KOPT-K1 (cell line): ENCODE measurements around the gene TSPAN18.

Source experiments
- H3K27ac ChIP-seq: fragments of 200-600 bp; sonication (generic); 2 replicates; pipeline ENCODE4 v1.5.1; 2016; ENCODE audit warnings: antibody characterized with exemption, mild to moderate bottlenecking, low read depth, low read length; ENCODE audit not compliant: poor library complexity, severe bottlenecking
- H3K36me3 ChIP-seq: fragments of 200-600 bp; sonication (generic); 2 replicates; pipeline ENCODE4 v1.5.1; 2017; ENCODE audit warnings: antibody characterized with exemption, mild to moderate bottlenecking, low read length, moderate library complexity; ENCODE audit not compliant: insufficient read depth
- H3K9me3 ChIP-seq: fragments of 200-600 bp; sonication (generic); 2 replicates; pipeline ENCODE4 v1.5.1; 2017; ENCODE audit warnings: antibody characterized with exemption, low read length, mild to moderate bottlenecking; ENCODE audit not compliant: insufficient read depth, poor library complexity, severe bottlenecking

The TSPAN18 gene

DNA sequence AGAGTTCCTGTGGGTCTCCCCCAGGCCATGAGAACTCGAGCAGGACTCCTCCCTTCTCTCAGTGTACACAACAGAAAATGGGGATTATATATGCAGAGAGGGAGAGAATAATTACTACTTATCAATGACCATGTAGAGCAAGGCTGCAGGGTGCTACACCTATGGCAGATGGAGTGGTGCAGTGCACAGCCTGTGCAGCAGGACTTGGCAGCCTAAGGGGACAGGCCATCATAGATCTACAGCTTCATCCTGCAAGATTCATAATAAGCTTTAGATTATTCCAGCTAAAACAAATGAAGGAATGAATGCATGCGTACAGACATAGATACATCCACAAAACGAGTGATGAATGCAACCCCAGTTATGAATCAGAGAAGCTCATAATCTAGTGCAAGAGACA is 232.3 kb downstream of the TSPAN18 start:
- Histone ChIP-seq H3K9me3 (no peaks in the 10 kb centered on the region), H3K27ac (no peak overlapping the region), H3K36me3 (no peaks in the 10 kb centered on the region)

GRCh38 chr11:44960200-44960845 is 233.6 kb downstream of the TSPAN18 start:
- H3K9me3 ChIP-seq = no peaks in the 10 kb centered on the region
- no peaks in the 10 kb centered on the region for H3K36me3 ChIP-seq
- H3K27ac ChIP-seq = no peak overlapping the region

GRCh38 chr11:44962464-44962863 is 235.7 kb downstream of the TSPAN18 start:
- Histone ChIP-seq H3K9me3 (no peaks in the 10 kb centered on the region), H3K27ac (no peak overlapping the region), H3K36me3 (no peaks in the 10 kb centered on the region)

GRCh38 chr11:44963136-44963535 is 236.4 kb downstream of the TSPAN18 start:
- Histone ChIP-seq H3K36me3 (no peaks in the 10 kb centered on the region), H3K9me3 (no peaks in the 10 kb centered on the region), H3K27ac (no peak overlapping the region)

GRCh38 chr11:44963948-44964347 is 237.2 kb downstream of the TSPAN18 start:
- Histone ChIP-seq H3K36me3 (no peaks in the 10 kb centered on the region), H3K9me3 (no peaks in the 10 kb centered on the region), H3K27ac (no peak overlapping the region)

DNA sequence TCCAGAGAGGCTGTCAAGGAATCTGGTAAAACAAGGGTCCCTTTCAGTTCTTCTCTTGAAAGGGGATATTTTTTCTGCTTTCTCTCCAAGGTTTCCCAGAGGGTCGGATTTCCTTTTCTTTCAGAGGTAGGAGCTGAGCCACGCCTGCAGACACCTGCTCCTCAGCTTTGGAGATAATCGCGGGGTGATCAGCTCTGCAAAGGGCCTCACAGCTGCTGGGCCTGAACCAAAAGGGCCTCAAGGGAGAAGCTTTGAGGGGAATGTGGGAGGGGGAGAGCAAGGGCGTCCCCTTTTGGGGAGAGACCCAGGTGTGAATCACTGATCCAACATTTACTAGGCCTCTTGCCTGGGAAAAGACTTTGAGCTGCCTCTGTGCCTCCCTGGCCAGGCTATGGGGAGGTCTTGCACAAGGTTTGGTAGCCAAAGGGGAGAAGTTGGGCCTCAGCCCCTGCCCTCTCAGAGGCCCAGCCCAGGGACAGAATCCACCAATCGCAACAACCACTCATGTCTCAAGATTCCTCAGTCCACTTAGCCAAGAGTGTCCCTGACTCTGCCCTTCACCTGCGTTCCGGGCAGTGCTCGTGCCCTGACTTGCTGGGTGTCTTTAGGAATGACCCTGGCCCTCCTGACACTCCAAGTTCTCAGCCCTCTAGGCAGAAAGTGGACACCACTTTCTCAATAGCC is 237.9 kb downstream of the TSPAN18 start:
- Histone ChIP-seq H3K9me3 (no peaks in the 10 kb centered on the region), H3K27ac (no peak overlapping the region), H3K36me3 (no peaks in the 10 kb centered on the region)

GRCh38 chr11:44966694-44967093 is 239.9 kb downstream of the TSPAN18 start:
- no peaks in the 10 kb centered on the region for H3K9me3 ChIP-seq
- H3K36me3 ChIP-seq = no peaks in the 10 kb centered on the region
- no peak overlapping the region for H3K27ac ChIP-seq

GRCh38 chr11:44967930-44968496 is 241.3 kb downstream of the TSPAN18 start:
- no peaks in the 10 kb centered on the region for H3K36me3 ChIP-seq
- no peak overlapping the region for H3K27ac ChIP-seq
- H3K9me3 ChIP-seq = no peaks in the 10 kb centered on the region

DNA sequence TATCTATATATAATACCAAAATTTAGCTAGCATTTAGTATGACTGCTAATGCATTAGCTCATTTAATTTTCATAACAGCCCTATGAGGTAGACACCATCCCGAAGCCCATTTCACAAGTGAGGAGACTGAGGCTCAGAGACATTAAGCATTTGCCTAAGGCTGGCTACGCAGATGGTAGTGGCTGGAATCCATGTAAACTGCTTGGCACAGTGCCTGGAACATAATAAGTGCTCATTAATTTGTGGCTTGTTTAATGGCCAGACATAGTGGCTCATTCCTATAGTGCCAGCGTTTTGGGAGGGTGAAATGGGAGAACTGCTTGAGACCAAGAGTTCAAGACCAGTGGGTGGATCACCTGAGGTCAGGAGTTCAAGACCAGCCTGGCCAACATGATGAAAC is 241.7 kb downstream of the TSPAN18 start:
- no peak overlapping the region for H3K27ac ChIP-seq
- H3K9me3 ChIP-seq = no peaks in the 10 kb centered on the region
- H3K36me3 ChIP-seq = no peaks in the 10 kb centered on the region

- H3K27ac ChIP-seq = no peak overlapping the region
- no peaks in the 10 kb centered on the region for H3K9me3 ChIP-seq
- no peaks in the 10 kb centered on the region for H3K36me3 ChIP-seq
Observed at GRCh38 chr11:44969651-44970252, 243.0 kb downstream of the TSPAN18 start.

GRCh38 chr11:44970293-44970692 is 243.5 kb downstream of the TSPAN18 start:
- H3K36me3 ChIP-seq = no peaks in the 10 kb centered on the region
- no peaks in the 10 kb centered on the region for H3K9me3 ChIP-seq
- no peak overlapping the region for H3K27ac ChIP-seq

- H3K9me3 ChIP-seq = no peaks in the 10 kb centered on the region
- no peaks in the 10 kb centered on the region for H3K36me3 ChIP-seq
- H3K27ac ChIP-seq = no peak overlapping the region
Observed at GRCh38 chr11:44971185-44971584, 244.4 kb downstream of the TSPAN18 start.

GRCh38 chr11:44972746-44973435 is 246.1 kb downstream of the TSPAN18 start:
- Histone ChIP-seq H3K27ac (no peak overlapping the region), H3K36me3 (no peaks in the 10 kb centered on the region), H3K9me3 (no peaks in the 10 kb centered on the region)

- no peak overlapping the region for H3K27ac ChIP-seq
- no peaks in the 10 kb centered on the region for H3K36me3 ChIP-seq
- H3K9me3 ChIP-seq = no peaks in the 10 kb centered on the region
Observed at GRCh38 chr11:44973632-44974401, 247.1 kb downstream of the TSPAN18 start.
